Smooth muscle cell (in vitro differentiated cells): ENCODE data around the gene GNA14. TPM values are rescaled to one million over a fixed set of nuclear protein-coding genes. Genes with fewer than 3 reads are reported as not detected.

Experiments used
- DNase-seq: peaks from one replicate; lab custom pipeline; 2025; ENCODE audit not compliant: unreplicated experiment; lab: John Stamatoyannopoulos, UW
- H2AFZ ChIP-seq: fragments of 200-600 bp; sonication (generic); 2 replicates; pipeline ENCODE4 v1.6.0; 2016; ENCODE audit warnings: antibody characterized with exemption, low read depth, mild to moderate bottlenecking
- H3F3A ChIP-seq: fragments of 200-600 bp; sonication (generic); 2 replicates; pipeline ENCODE4 v1.6.0; 2017; ENCODE audit warnings: antibody characterized with exemption, low read depth
- H3K27ac ChIP-seq: fragments of 200-600 bp; sonication (generic); 2 replicates; pipeline ENCODE4 v1.5.1; 2016; ENCODE audit warnings: low read depth, mild to moderate bottlenecking
- H3K27me3 ChIP-seq: fragments of 200-600 bp; sonication (generic); 2 replicates; pipeline ENCODE4 v1.6.1; 2016; ENCODE audit warnings: low read depth, mild to moderate bottlenecking
- H3K36me3 ChIP-seq: fragments of 200-600 bp; sonication (generic); 2 replicates; pipeline ENCODE4 v1.5.1; 2016; ENCODE audit warnings: low read depth
- H3K4me1 ChIP-seq: fragments of 200-600 bp; sonication (generic); 2 replicates; pipeline ENCODE4 v1.5.1; 2016; ENCODE audit warnings: low read depth
- H3K4me2 ChIP-seq: fragments of 200-600 bp; sonication (generic); 2 replicates; pipeline ENCODE4 v1.6.0; 2016; ENCODE audit warnings: mild to moderate bottlenecking
- H3K4me3 ChIP-seq: fragments of 200-600 bp; sonication (generic); 2 replicates; pipeline ENCODE4 v1.5.1; 2016; ENCODE audit warnings: mild to moderate bottlenecking
- H3K79me2 ChIP-seq: fragments of 200-600 bp; sonication (generic); 2 replicates; pipeline ENCODE4 v1.6.0; 2016; ENCODE audit warnings: low read depth, mild to moderate bottlenecking
- H3K9ac ChIP-seq: fragments of 200-600 bp; sonication (generic); 2 replicates; pipeline ENCODE4 v1.6.0; 2016; ENCODE audit warnings: low read depth
- H3K9me3 ChIP-seq: fragments of 200-600 bp; sonication (generic); replicated peaks from 2 replicates; pipeline ENCODE4 v1.5.1; 2016; ENCODE audit warnings: low read depth
- H4K20me1 ChIP-seq: fragments of 200-600 bp; sonication (generic); 2 replicates; pipeline ENCODE4 v1.6.0; 2016; ENCODE audit warnings: low read depth
- WGBS: methylation state at CpG from one replicate; pipeline ENCODE4 v1.1.7; 2016; ENCODE audit warnings: low lambda C conversion rate; 5-methylcytosine and 5-hydroxymethylcytosine counted together
- polyA plus RNA-seq: library from polyadenylated mRNA; unstranded; fragments of >200 nt; fragmentation: Nextera tagmentation; extraction: Ambion mirVana; gene quantifications from 2 replicates; pipeline ENCODE4 v1.2.1, GENCODE V29; 2016
- total RNA-seq: library from RNA; depleted of rRNA; stranded (reverse); fragments of >200 nt; gene quantifications from 2 replicates; pipeline ENCODE4 v1.2.3, GENCODE V29; 2014
- TF ChIP-seq, protein P1 (sequence below): fragments of 200-600 bp; sonication (generic); IDR thresholded peaks from 2 replicates; pipeline ENCODE4 v1.5.1; 2017; ENCODE audit warnings: borderline replicate concordance, mild to moderate bottlenecking, antibody characterized with exemption; ENCODE audit not compliant: insufficient read depth, poor library complexity, severe bottlenecking

The GNA14 gene
- total and polyA plus RNA-seq, 2 experiments from 2014 or later: 1.6 to 10.2 TPM

- H3K79me2 ChIP-seq: no peaks in the 10 kb centered on the region
- H3K9ac ChIP-seq: no peak overlapping the region
- TF ChIP-seq, protein P1, sequence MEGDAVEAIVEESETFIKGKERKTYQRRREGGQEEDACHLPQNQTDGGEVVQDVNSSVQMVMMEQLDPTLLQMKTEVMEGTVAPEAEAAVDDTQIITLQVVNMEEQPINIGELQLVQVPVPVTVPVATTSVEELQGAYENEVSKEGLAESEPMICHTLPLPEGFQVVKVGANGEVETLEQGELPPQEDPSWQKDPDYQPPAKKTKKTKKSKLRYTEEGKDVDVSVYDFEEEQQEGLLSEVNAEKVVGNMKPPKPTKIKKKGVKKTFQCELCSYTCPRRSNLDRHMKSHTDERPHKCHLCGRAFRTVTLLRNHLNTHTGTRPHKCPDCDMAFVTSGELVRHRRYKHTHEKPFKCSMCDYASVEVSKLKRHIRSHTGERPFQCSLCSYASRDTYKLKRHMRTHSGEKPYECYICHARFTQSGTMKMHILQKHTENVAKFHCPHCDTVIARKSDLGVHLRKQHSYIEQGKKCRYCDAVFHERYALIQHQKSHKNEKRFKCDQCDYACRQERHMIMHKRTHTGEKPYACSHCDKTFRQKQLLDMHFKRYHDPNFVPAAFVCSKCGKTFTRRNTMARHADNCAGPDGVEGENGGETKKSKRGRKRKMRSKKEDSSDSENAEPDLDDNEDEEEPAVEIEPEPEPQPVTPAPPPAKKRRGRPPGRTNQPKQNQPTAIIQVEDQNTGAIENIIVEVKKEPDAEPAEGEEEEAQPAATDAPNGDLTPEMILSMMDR: no peak
- no peaks in the 10 kb centered on the region for H3K4me1 ChIP-seq
- no peak overlapping the region for H3K4me3 ChIP-seq
- no peak overlapping the region for H2AFZ ChIP-seq
- no peaks in the 10 kb centered on the region for H3K9me3 ChIP-seq
- H4K20me1 ChIP-seq: no peaks in the 10 kb centered on the region
- H3K27me3 ChIP-seq: no peaks in the 10 kb centered on the region
- no peaks in the 10 kb centered on the region for H3K36me3 ChIP-seq
- no peak for DNase-seq
- no peak overlapping the region for H3K4me2 ChIP-seq
- WGBS: 66% methylated on average over 2 of the region's 2 CpGs
- H3K27ac ChIP-seq: no peak overlapping the region
- no peaks in the 10 kb centered on the region for H3F3A ChIP-seq
Measured at GRCh38 chr9:77523891-77524290, 124.2 kb downstream of the GNA14 start.

DNA sequence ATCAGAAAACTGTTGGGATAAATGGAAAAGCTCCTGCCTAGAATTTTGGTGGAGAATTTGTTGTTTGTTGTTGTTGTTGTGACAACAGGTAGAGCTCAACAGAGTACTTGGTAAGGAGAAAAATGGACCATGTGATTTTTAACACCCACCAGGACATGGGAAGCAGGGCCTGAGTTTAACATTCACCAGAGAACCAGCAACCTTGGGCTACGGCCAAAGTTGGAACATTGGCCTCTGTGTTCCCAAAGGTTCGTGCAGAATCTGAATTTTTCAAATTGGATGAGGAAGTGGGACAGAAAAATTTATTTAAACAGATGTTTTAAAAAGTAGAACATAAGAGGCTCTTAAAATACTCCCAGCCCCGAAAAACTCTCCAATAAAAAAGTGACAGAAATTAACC lies 127.0 kb downstream of the GNA14 start:
- H4K20me1 ChIP-seq: no peaks in the 10 kb centered on the region
- no peaks in the 10 kb centered on the region for H3K79me2 ChIP-seq
- no peak for DNase-seq
- no peaks in the 10 kb centered on the region for H3K36me3 ChIP-seq
- no peak overlapping the region for H3K9ac ChIP-seq
- WGBS: 92% methylated on average over 3 of the region's 3 CpGs
- no peaks in the 10 kb centered on the region for H3F3A ChIP-seq
- no peaks in the 10 kb centered on the region for H3K4me1 ChIP-seq
- no peaks in the 10 kb centered on the region for H3K27me3 ChIP-seq
- no peak overlapping the region for H3K4me2 ChIP-seq
- no peak overlapping the region for H2AFZ ChIP-seq
- no peak overlapping the region for H3K4me3 ChIP-seq
- TF ChIP-seq, protein P1: no peak
- H3K27ac ChIP-seq: no peak overlapping the region
- H3K9me3 ChIP-seq: no peaks in the 10 kb centered on the region

DNA sequence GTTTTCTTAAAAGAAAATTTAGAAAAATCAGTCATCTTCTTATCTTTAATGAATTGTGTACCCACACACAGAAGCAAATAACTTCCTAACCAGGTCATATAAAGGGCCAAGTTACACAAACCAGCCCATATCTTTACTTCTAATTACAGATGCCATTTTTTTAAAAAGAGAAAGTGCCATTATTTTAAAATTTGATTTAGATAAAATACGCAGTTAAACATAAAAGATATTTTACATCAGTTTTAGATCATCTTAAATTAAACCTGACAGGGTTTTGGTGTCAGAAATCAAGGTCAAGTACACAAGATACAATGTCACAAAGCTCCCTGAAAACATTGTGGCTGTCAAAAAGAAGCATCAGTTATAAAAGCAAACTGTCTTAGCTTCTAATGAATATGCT lies 129.4 kb downstream of the GNA14 start:
- Histone ChIP-seq H3K4me3 (no peak overlapping the region), H3K27ac (no peak overlapping the region), H3K36me3 (no peaks in the 10 kb centered on the region), H3K79me2 (no peaks in the 10 kb centered on the region), H3K9me3 (no peaks in the 10 kb centered on the region), H3F3A (no peaks in the 10 kb centered on the region), H3K9ac (no peak overlapping the region), H3K4me2 (no peak overlapping the region), H4K20me1 (no peaks in the 10 kb centered on the region), H3K4me1 (no peaks in the 10 kb centered on the region), H3K27me3 (no peaks in the 10 kb centered on the region), H2AFZ (no peak overlapping the region)
- TF ChIP-seq, protein P1: no peak
- DNase-seq: no peak
- 90% methylated on average over 1 of the region's 1 CpG for WGBS

DNA sequence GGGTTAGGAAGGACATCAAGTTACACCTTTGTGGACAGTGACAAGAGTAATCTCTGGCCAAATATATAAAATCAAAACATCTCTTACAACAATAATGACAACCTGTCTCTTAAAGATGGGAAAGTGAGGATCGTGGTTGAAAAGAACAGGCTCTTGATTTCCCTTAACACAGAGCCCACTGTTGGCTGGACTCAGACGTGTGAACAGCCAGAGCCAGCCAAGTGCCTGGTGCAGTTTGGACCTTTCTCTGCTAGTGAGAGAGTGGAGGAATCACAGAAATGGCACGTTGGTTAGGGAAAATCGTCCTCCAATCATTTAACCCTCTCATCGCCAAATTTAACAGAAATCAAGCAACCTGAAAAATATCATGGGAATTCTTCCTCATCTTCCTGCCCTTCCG lies 131.3 kb downstream of the GNA14 start:
- no peak overlapping the region for H3K4me3 ChIP-seq

More for the DNA sequence above, 131.3 kb downstream of the GNA14 start:
- TF ChIP-seq, protein P1: no peak
- H3K4me1 ChIP-seq: no peaks in the 10 kb centered on the region
- no peaks in the 10 kb centered on the region for H3K27me3 ChIP-seq
- no peak overlapping the region for H3K4me2 ChIP-seq
- no peaks in the 10 kb centered on the region for H3F3A ChIP-seq
- no peak for DNase-seq
- no peak overlapping the region for H3K9ac ChIP-seq
- H3K79me2 ChIP-seq: no peaks in the 10 kb centered on the region
- H4K20me1 ChIP-seq: no peaks in the 10 kb centered on the region
- H3K9me3 ChIP-seq: no peaks in the 10 kb centered on the region
- no peaks in the 10 kb centered on the region for H3K36me3 ChIP-seq
- WGBS: 77% methylated on average over 6 of the region's 6 CpGs
- H2AFZ ChIP-seq: no peak overlapping the region
- no peak overlapping the region for H3K27ac ChIP-seq
